NCI-H187 treated with DMSO at 0.1 percent for 48 hours (cell line): ENCODE data around the gene NFIL3.

Source experiments
- DNase-seq: peaks from one replicate; lab custom pipeline; 2025; lab: John Stamatoyannopoulos, UW

NFIL3 gene

GRCh38 chr9:91359734-91360470 lies 63.7 kb downstream of the NFIL3 start:
- DNase-seq: no peak

- DNase-seq: no peak
Observed at GRCh38 chr9:91359083-91359482, 64.5 kb downstream of the NFIL3 start.
